DND-41 (cell line): ENCODE data around the gene BTBD2.

Source experiments
- ATAC-seq: fragments of 200-7000 bp; cut with Tn5 transposase; 3 replicates; pipeline ENCODE4 v1.9.1; 2021; ENCODE audit warnings: low read depth; ENCODE audit not compliant: insufficient read depth
- DNase-seq: peaks from one replicate; pipeline ENCODE4 v3.0.0-alpha.2; 2020
- H2AFZ ChIP-seq: 2 replicates; pipeline ENCODE4 v1.6.0; 2012; ENCODE audit warnings: low read depth, low read length
- H3K27ac ChIP-seq: 2 replicates; pipeline ENCODE4 v1.5.1; 2012; ENCODE audit warnings: low read length, inconsistent platforms
- H3K27me3 ChIP-seq: fragments of 200-600 bp; sonication (generic); 2 replicates; pipeline ENCODE4 v1.6.0; 2012; ENCODE audit warnings: low read length, mild to moderate bottlenecking, inconsistent platforms; ENCODE audit not compliant: insufficient read depth, poor library complexity
- H3K36me3 ChIP-seq: 2 replicates; pipeline ENCODE4 v1.5.1; 2012; ENCODE audit warnings: low read length, inconsistent platforms; ENCODE audit not compliant: insufficient read depth
- H3K4me1 ChIP-seq: 2 replicates; pipeline ENCODE4 v1.5.1; 2012; ENCODE audit warnings: mild to moderate bottlenecking, low read length; ENCODE audit not compliant: insufficient read depth
- H3K4me2 ChIP-seq: 2 replicates; pipeline ENCODE4 v1.6.0; 2012; ENCODE audit warnings: mild to moderate bottlenecking, moderate library complexity, low read length, inconsistent platforms; ENCODE audit not compliant: insufficient read depth
- H3K4me3 ChIP-seq, 2 experiments: fragments of 200-600 bp in 1 of 2; shearing (Covaris generic) in 1 of 2; 2 replicates each; pipeline ENCODE4 v1.5.1; 2012 to 2016; ENCODE audit warnings: inconsistent platforms in 2 of 2, low read length in 2 of 2, mild to moderate bottlenecking in 2 of 2, low read depth in 1 of 2, moderate library complexity in 1 of 2
- H3K79me2 ChIP-seq: 2 replicates; pipeline ENCODE4 v1.6.0; 2012; ENCODE audit warnings: low read length, inconsistent platforms; ENCODE audit not compliant: insufficient read depth
- H3K9ac ChIP-seq: 2 replicates; pipeline ENCODE4 v1.6.0; 2012; ENCODE audit warnings: low read depth, mild to moderate bottlenecking, inconsistent platforms, low read length, moderate library complexity
- H3K9me3 ChIP-seq: 2 replicates; pipeline ENCODE4 v1.5.1; 2012; ENCODE audit warnings: low read length, moderate library complexity, mild to moderate bottlenecking, inconsistent platforms; ENCODE audit not compliant: insufficient read depth, severe bottlenecking
- H4K20me1 ChIP-seq: 2 replicates; pipeline ENCODE4 v1.6.0; 2012; ENCODE audit warnings: low read length; ENCODE audit not compliant: insufficient read depth
- EZH2 ChIP-seq: IDR thresholded peaks from 3 replicates; pipeline ENCODE4 v1.6.1; 2012; ENCODE audit warnings: borderline replicate concordance, low read depth, mild to moderate bottlenecking, moderate library complexity, low read length, inconsistent platforms; ENCODE audit not compliant: severe bottlenecking
- TF ChIP-seq, protein P1 (sequence below): IDR thresholded peaks from 2 replicates; pipeline ENCODE4 v1.5.1; 2012; ENCODE audit warnings: borderline replicate concordance, low read length, moderate library complexity, mild to moderate bottlenecking; ENCODE audit not compliant: poor library complexity, severe bottlenecking; ENCODE audit errors: extremely low read depth

The BTBD2 gene

DNA sequence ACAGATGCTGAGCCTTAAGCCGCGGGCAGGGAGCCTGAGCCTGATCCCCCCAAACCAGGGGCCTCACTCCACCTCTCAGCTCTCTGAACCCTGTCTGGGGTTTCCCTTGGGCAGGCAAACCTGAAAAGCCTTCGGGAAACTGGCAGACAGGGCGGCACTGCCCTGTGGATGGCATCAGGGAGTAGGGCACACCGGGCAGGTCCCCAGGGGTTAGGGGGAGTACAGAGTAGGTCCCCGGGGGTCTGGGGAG is 25.8 kb upstream of the BTBD2 start:
- Histone ChIP-seq H3K36me3 (peaks cover 59% of the 10 kb centered on the region), H3K27me3 (no peaks in the 10 kb centered on the region), H3K9me3 (no peaks in the 10 kb centered on the region), H2AFZ (no peak overlapping the region), H3K79me2 (peaks cover 7% of the 10 kb centered on the region; the same call in 1 of the 2 replicates), H4K20me1 (peaks cover 46% of the 10 kb centered on the region), H3K27ac (peak overlapping the region; percentile 67), H3K4me3 (peak overlapping the region in 1 of 2 experiments; percentile 52; a peak in 1 of 4 replicates), H3K4me1 (peaks cover 26% of the 10 kb centered on the region), H3K4me2 (peak overlapping the region; percentile 73), H3K9ac (peak overlapping the region; percentile 43; the same call in 1 of the 2 replicates)
- no peak for DNase-seq
- no peak for ATAC-seq
- TF ChIP-seq, protein P1, sequence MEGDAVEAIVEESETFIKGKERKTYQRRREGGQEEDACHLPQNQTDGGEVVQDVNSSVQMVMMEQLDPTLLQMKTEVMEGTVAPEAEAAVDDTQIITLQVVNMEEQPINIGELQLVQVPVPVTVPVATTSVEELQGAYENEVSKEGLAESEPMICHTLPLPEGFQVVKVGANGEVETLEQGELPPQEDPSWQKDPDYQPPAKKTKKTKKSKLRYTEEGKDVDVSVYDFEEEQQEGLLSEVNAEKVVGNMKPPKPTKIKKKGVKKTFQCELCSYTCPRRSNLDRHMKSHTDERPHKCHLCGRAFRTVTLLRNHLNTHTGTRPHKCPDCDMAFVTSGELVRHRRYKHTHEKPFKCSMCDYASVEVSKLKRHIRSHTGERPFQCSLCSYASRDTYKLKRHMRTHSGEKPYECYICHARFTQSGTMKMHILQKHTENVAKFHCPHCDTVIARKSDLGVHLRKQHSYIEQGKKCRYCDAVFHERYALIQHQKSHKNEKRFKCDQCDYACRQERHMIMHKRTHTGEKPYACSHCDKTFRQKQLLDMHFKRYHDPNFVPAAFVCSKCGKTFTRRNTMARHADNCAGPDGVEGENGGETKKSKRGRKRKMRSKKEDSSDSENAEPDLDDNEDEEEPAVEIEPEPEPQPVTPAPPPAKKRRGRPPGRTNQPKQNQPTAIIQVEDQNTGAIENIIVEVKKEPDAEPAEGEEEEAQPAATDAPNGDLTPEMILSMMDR = no peak
- no peak for TF ChIP-seq EZH2

DNA sequence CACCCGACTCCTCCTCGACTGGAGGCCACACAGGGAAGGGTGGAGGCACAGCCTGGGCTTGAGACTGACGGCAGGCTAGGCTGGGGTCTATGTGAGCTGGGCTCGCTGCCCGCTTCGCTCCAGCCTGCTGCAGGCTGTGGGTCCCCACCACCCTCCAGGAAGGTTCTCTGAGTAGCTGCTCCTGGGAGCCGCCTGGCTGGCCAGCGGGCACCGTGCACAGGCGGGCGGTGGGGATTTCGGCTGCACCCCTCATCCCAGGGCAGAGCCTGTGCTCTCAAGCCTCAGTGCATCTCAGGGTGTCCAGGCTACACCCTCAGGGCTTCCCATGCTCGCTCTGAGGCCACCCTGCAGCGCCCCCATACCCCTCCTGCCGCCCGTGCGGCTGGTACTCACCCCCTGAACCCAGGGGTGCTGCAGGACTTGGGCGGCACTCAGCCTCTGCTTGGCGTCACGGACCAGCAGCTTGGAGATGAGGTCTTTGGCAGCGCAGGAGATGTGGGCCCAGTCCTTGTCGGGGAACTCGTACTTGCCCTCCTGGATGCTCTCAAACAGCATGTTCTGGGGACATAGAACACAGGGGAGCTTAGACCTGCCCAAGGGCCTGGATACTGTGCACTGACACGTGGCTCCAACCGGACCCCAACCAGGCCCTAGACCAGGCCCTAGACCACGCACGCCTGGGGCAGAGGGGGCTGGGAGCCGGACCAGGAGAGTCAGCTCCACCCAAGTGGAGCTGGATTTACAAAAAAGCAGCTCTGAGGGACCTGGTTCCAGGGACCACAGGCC is 25.3 kb upstream of the BTBD2 start:
- Histone ChIP-seq H3K79me2 (peaks cover 3% of the 10 kb centered on the region; the same call in 1 of the 2 replicates), H4K20me1 (peaks cover 41% of the 10 kb centered on the region), H3K4me3 (no peak overlapping the region; a peak in 1 of 4 replicates), H2AFZ (no peak overlapping the region), H3K9me3 (peaks cover under 1% of the 10 kb centered on the region), H3K27me3 (no peaks in the 10 kb centered on the region), H3K4me1 (peaks cover 26% of the 10 kb centered on the region), H3K27ac (peak overlapping the region; percentile 67; the same call in 1 of the 2 replicates), H3K9ac (no peak overlapping the region), H3K4me2 (peak overlapping the region; percentile 73), H3K36me3 (peaks cover 57% of the 10 kb centered on the region)
- DNase-seq = no peak
- TF ChIP-seq, protein P1 = no peak
- no peak for TF ChIP-seq EZH2
- ATAC-seq = no peak

- TF ChIP-seq EZH2 = no peak
- TF ChIP-seq, protein P1 = no peak
- H3K9me3 ChIP-seq = peaks cover 8% of the 10 kb centered on the region
- no peak for ATAC-seq
- H3K27me3 ChIP-seq = no peaks in the 10 kb centered on the region
- peaks cover 55% of the 10 kb centered on the region for H3K36me3 ChIP-seq
- peaks cover 26% of the 10 kb centered on the region for H3K4me1 ChIP-seq
- peaks cover 36% of the 10 kb centered on the region for H4K20me1 ChIP-seq
- H3K4me3 ChIP-seq = no peak overlapping the region
- no peak overlapping the region for H3K27ac ChIP-seq
- peaks cover 3% of the 10 kb centered on the region; the same call in 1 of the 2 replicates for H3K79me2 ChIP-seq
- no peak for DNase-seq
- H3K9ac ChIP-seq = no peak overlapping the region
- H3K4me2 ChIP-seq = no peak overlapping the region
- H2AFZ ChIP-seq = no peak overlapping the region
These were observed 24.6 kb upstream of the BTBD2 start for GRCh38 chr19:2039959-2040646.
